Gastrocnemius medialis (tissue), 4 donors: ENCODE measurements around the gene KRTAP5-7. TPM values are rescaled to one million over a fixed set of nuclear protein-coding genes. Genes with fewer than 3 reads are reported as not detected.
"Not testable (repeated sequence)": the region's sequence is repeated elsewhere in the genome, so short reads cannot be mapped to it uniquely, and the experiment has no call there.

Experiments used
- ATAC-seq, 2 donors: fragments of 150-250 bp; one replicate each; pipeline ENCODE4 v1.9.1; 2016
- DNase-seq, 2 donors: peaks; one replicate each; pipeline ENCODE4 v3.0.0-alpha.2; 2019
- H3K27ac ChIP-seq, 4 donors: fragments of 200-600 bp; sonication (generic); 1 replicate in 1 of 4; 2 replicates in 3 of 4; pipeline ENCODE4 v1.5.1; 2016 to 2018; ENCODE audit warnings: mild to moderate bottlenecking in 2 of 4, moderate library complexity in 1 of 4
- H3K27me3 ChIP-seq, 3 donors: fragments of 200-600 bp; sonication (generic) in 2 of 3; 1 replicate in 1 of 3; 2 replicates in 2 of 3; pipeline versions ENCODE4 v1.5.1 to v1.6.0; 2016 to 2019; ENCODE audit warnings: mild to moderate bottlenecking in 1 of 3, moderate library complexity in 1 of 3
- H3K36me3 ChIP-seq, 2 donors: fragments of 200-600 bp; sonication (generic) in 1 of 2; one replicate each; pipeline ENCODE4 v1.5.1; 2017 to 2018
- H3K4me1 ChIP-seq, 2 donors: fragments of 200-600 bp; sonication (generic) in 1 of 2; one replicate each; pipeline ENCODE4 v1.5.1; 2016 to 2017; ENCODE audit warnings: mild to moderate bottlenecking in 2 of 2
- H3K4me3 ChIP-seq, 4 donors: fragments of 200-600 bp; sonication (generic) in 3 of 4; 1 replicate in 1 of 4; 2 replicates in 3 of 4; pipeline ENCODE4 v1.5.1; 2016 to 2019; ENCODE audit warnings: mild to moderate bottlenecking in 2 of 4
- H3K9me3 ChIP-seq, 3 donors: fragments of 200-600 bp; sonication (generic) in 2 of 3; 1 replicate in 1 of 3; 2 replicates in 2 of 3; pipeline ENCODE4 v1.5.1; 2016 to 2019
- CTCF ChIP-seq, 5 experiments: fragments of 450-650 bp in 3 of 5; fragments of 200-600 bp in 2 of 5; sonication (generic) in 2 of 5; IDR thresholded peaks in 4 of 5; conservative IDR thresholded peaks in 1 of 5; 1 replicate in 4 of 5; 2 replicates in 1 of 5; pipeline ENCODE4 v1.5.1; 2016 to 2019; ENCODE audit warnings: antibody characterized with exemption in 5 of 5, mild to moderate bottlenecking in 3 of 5, moderate library complexity in 3 of 5
- POLR2A ChIP-seq, 2 donors: fragments of 450-650 bp; IDR thresholded peaks; one replicate each; pipeline ENCODE4 v1.6.1; 2017; ENCODE audit warnings: antibody characterized with exemption in 2 of 2, mild to moderate bottlenecking in 2 of 2, moderate library complexity in 2 of 2
- in situ Hi-C, 4 donors: fragments of 200-750 bp; cut with MboI; loops; one replicate each; pipeline versions ENCODE4 v1.15.0 to v1.8.0; 2017; ENCODE audit warnings: low sequenced_read_pairs in 4 of 4
- intact Hi-C: fragments of 100-400 bp; cut with DNase I; formaldehyde crosslinking; loops from one replicate; pipeline ENCODE4 v1.15.1; 2023; ENCODE audit warnings: low total_unique reads
- total RNA-seq, 4 donors: library from RNA; depleted of rRNA; stranded (reverse); fragments of >200 nt; gene quantifications; one replicate each; pipeline versions ENCODE4 v1.1.0 to v1.2.3, GENCODE V29; 2016

The KRTAP5-7 gene
- total RNA-seq, 4 donors from 2014 or later, result not detected

- H3K27ac ChIP-seq, result no peak overlapping the region
- intact Hi-C loops, result no loop called here
- no peaks in the 10 kb centered on the region for H3K27me3 ChIP-seq
- H3K4me1 ChIP-seq, result no peaks in the 10 kb centered on the region
- ATAC-seq, result no peak
- TF ChIP-seq CTCF (IDR thresholded peaks at IDR 0.05 in 4 of 5, conservative IDR thresholded peaks at IDR 0.05 in 1 of 5) (no peak), POLR2A (IDR thresholded peaks at IDR 0.05) (no peak)
- no peak for DNase-seq
- H3K4me3 ChIP-seq, result no peak overlapping the region
- no peaks in the 10 kb centered on the region for H3K9me3 ChIP-seq
- in situ Hi-C loops, result no loop called here
- no peaks in the 10 kb centered on the region for H3K36me3 ChIP-seq
Observed at GRCh38 chr11:71525938-71526495, 1.1 kb upstream of the KRTAP5-7 start.

DNA sequence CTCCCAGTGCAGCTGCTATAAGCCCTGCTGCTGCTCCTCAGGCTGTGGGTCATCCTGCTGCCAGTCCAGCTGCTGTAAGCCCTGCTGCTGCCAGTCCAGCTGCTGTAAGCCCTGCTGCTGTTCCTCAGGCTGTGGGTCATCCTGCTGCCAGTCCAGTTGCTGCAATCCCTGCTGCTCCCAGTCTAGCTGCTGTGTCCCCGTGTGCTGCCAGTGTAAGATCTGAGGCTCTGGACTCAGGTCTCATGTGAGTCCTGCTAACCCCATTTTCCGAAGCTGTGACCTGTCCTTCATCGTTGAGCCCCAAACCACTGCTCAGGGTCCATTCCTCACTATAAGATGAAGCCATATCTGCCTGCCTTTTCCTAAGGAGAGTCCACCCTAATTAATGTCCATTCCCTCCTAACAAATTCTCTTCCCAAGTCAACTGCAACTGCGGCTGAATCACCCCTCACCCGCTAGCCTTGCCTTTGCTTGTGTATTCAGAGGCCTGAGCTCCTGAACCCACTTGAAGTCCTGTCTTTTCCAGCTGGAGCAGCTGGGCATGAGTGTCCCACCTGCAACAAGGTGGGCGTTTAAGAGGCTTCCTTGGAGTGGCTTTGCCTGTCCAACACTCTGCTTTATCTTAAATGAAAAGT lies 626 bp downstream of the KRTAP5-7 start:
- no peaks in the 10 kb centered on the region for H3K27me3 ChIP-seq
- H3K4me3 ChIP-seq, result no peak overlapping the region
- TF ChIP-seq CTCF (IDR thresholded peaks at IDR 0.05 in 4 of 5, conservative IDR thresholded peaks at IDR 0.05 in 1 of 5) (no peak), POLR2A (IDR thresholded peaks at IDR 0.05) (no peak)
- H3K36me3 ChIP-seq, result no peaks in the 10 kb centered on the region
- no peaks in the 10 kb centered on the region for H3K4me1 ChIP-seq
- no peak for ATAC-seq
- intact Hi-C loops (no loop called here), in situ Hi-C loops (no loop called here)
- DNase-seq, result no peak
- no peaks in the 10 kb centered on the region for H3K9me3 ChIP-seq
- no peak overlapping the region for H3K27ac ChIP-seq

- no peaks in the 10 kb centered on the region for H3K36me3 ChIP-seq
- no peaks in the 10 kb centered on the region for H3K27me3 ChIP-seq
- no peak for DNase-seq
- H3K4me1 ChIP-seq, result no peaks in the 10 kb centered on the region
- no peak overlapping the region for H3K4me3 ChIP-seq
- intact Hi-C loops (no loop called here), in situ Hi-C loops (no loop called here)
- H3K27ac ChIP-seq, result no peak overlapping the region
- no peak for TF ChIP-seq CTCF (IDR thresholded peaks at IDR 0.05 in 4 of 5, conservative IDR thresholded peaks at IDR 0.05 in 1 of 5)
- no peak for TF ChIP-seq POLR2A (IDR thresholded peaks at IDR 0.05)
- no peak for ATAC-seq
- no peaks in the 10 kb centered on the region for H3K9me3 ChIP-seq
Observed at GRCh38 chr11:71530602-71531001, 3.5 kb downstream of the KRTAP5-7 start.

- intact Hi-C loops (no loop called here), in situ Hi-C loops (no loop called here)
- Histone ChIP-seq H3K27ac (no peak overlapping the region), H3K4me3 (no peak overlapping the region), H3K9me3 (no peaks in the 10 kb centered on the region), H3K27me3 (no peaks in the 10 kb centered on the region), H3K4me1 (no peaks in the 10 kb centered on the region), H3K36me3 (no peaks in the 10 kb centered on the region)
- ATAC-seq (no peak), DNase-seq (no peak)
- TF ChIP-seq POLR2A (IDR thresholded peaks at IDR 0.05) (no peak), CTCF (IDR thresholded peaks at IDR 0.05 in 4 of 5, conservative IDR thresholded peaks at IDR 0.05 in 1 of 5) (no peak)
Observed at GRCh38 chr11:71532036-71532610, 5.1 kb downstream of the KRTAP5-7 start.

GRCh38 chr11:71534711-71535608 lies 7.9 kb downstream of the KRTAP5-7 start:
- H3K27ac ChIP-seq, ATAC-seq, DNase-seq, H3K27me3 ChIP-seq, H3K36me3 ChIP-seq, H3K9me3 ChIP-seq, intact Hi-C loops, H3K4me3 ChIP-seq, in situ Hi-C loops, H3K4me1 ChIP-seq: not testable (repeated sequence)
